Amniotic stem cell (primary cell): ENCODE results near the gene TREX2.

Experiments
- DNase-seq: peaks from one replicate; lab custom pipeline; 2025; lab: John Stamatoyannopoulos, UW

The TREX2 gene

GRCh38 chrX:153475751-153476281, 30.0 kb upstream of the TREX2 start:
- DNase-seq = no peak

GRCh38 chrX:153475271-153475670, 29.4 kb upstream of the TREX2 start:
- DNase-seq = no peak

- DNase-seq = no peak
Observed at GRCh38 chrX:153474718-153475117, 28.9 kb upstream of the TREX2 start.

- DNase-seq = no peak
Observed at GRCh38 chrX:153474266-153474665, 28.4 kb upstream of the TREX2 start.

GRCh38 chrX:153473126-153473525, 27.3 kb upstream of the TREX2 start:
- no peak for DNase-seq

GRCh38 chrX:153471663-153472280, 25.9 kb upstream of the TREX2 start:
- DNase-seq = no peak

- peak; percentile 80 for DNase-seq
Observed at GRCh38 chrX:153470411-153471363, 24.8 kb upstream of the TREX2 start, which contains the start of gene HAUS7. Gene HAUS7 (minus strand): TSS chrX:153470576. CDS start chrX:153470557, 19 bp downstream.

GRCh38 chrX:153469811-153470410, 24.1 kb upstream of the TREX2 start:
- no peak for DNase-seq

- DNase-seq = no peak
Observed at GRCh38 chrX:153468008-153468580, 22.2 kb upstream of the TREX2 start.

GRCh38 chrX:153465691-153466380, 20.0 kb upstream of the TREX2 start:
- DNase-seq = no peak

- DNase-seq = no peak
Observed at GRCh38 chrX:153464116-153464515, 18.3 kb upstream of the TREX2 start.

GRCh38 chrX:153463556-153463955, 17.7 kb upstream of the TREX2 start:
- DNase-seq = no peak

- no peak for DNase-seq
Observed at GRCh38 chrX:153463031-153463430, 17.2 kb upstream of the TREX2 start.

GRCh38 chrX:153462291-153462690, 16.4 kb upstream of the TREX2 start:
- DNase-seq = no peak

- no peak for DNase-seq
Observed at GRCh38 chrX:153460826-153461225, 15.0 kb upstream of the TREX2 start.

- peak; percentile 12 for DNase-seq
Observed at GRCh38 chrX:153459986-153460385, 14.1 kb upstream of the TREX2 start.

- no peak for DNase-seq
Observed at GRCh38 chrX:153458476-153458875, 12.6 kb upstream of the TREX2 start.

GRCh38 chrX:153457827-153458466, 12.1 kb upstream of the TREX2 start:
- no peak for DNase-seq

GRCh38 chrX:153457136-153457825, 11.4 kb upstream of the TREX2 start:
- no peak for DNase-seq

GRCh38 chrX:153456704-153457103, 10.8 kb upstream of the TREX2 start:
- DNase-seq = no peak
